Endothelial cell of umbilical vein (primary cell): ENCODE data around the gene CUBN.

ENCODE experiments used
- CTCF ChIP-seq, 2 donors: IDR thresholded peaks; 1 replicate in 1 of 2; 2 replicates in 1 of 2; pipeline ENCODE4 v1.5.1; 2011; ENCODE audit warnings: low read length in 2 of 2, mild to moderate bottlenecking in 2 of 2, moderate library complexity in 2 of 2, control low read depth in 1 of 2, inconsistent platforms in 1 of 2, low read depth in 1 of 2; ENCODE audit not compliant: insufficient read depth in 1 of 2; ENCODE audit errors: extremely low read depth in 1 of 2
- EZH2 ChIP-seq: IDR thresholded peaks from 2 replicates; pipeline ENCODE4 v1.6.1; 2012; ENCODE audit warnings: borderline replicate concordance, low read depth, mild to moderate bottlenecking, moderate library complexity, low read length, inconsistent platforms; ENCODE audit not compliant: severe bottlenecking
- FOS ChIP-seq: IDR thresholded peaks from 2 replicates; pipeline ENCODE4 v1.6.1; 2011; ENCODE audit warnings: mild to moderate bottlenecking, low read length, moderate library complexity, borderline replicate concordance; ENCODE audit not compliant: insufficient read depth
- JUN ChIP-seq: IDR thresholded peaks from 2 replicates; pipeline ENCODE4 v1.6.1; 2011; ENCODE audit warnings: borderline replicate concordance, low read depth; ENCODE audit not compliant: insufficient read length, insufficient read depth
- MAX ChIP-seq: IDR thresholded peaks from 2 replicates; pipeline ENCODE4 v1.6.1; 2011; ENCODE audit not compliant: insufficient read depth, insufficient read length
- POLR2A ChIP-seq: IDR thresholded peaks from 2 replicates; pipeline ENCODE4 v1.6.1; 2012; ENCODE audit warnings: low read depth, mild to moderate bottlenecking, control low read depth, low read length
- POLR2AphosphoS5 ChIP-seq: IDR thresholded peaks from 2 replicates; pipeline ENCODE4 v1.6.1; 2012; ENCODE audit warnings: low read depth, mild to moderate bottlenecking, control low read depth, low read length, moderate library complexity; ENCODE audit not compliant: insufficient read depth

- TF ChIP-seq POLR2A, result peak; percentile 44
- peak; percentile 76 for TF ChIP-seq POLR2AphosphoS5
- TF ChIP-seq CTCF (IDR thresholded peaks at IDR 0.05; ENCODE audit: extremely low read depth in 1 of 2, insufficient read depth in 1 of 2, low read depth in 1 of 2, low read length in 2 of 2), result no peak
- no peak for TF ChIP-seq MAX
- peak; percentile 94 for TF ChIP-seq JUN
- no peak for TF ChIP-seq EZH2
- peak; percentile 89 for TF ChIP-seq FOS
Observed at GRCh38 chr10:17062955-17063484, 66.6 kb downstream of the CUBN start.
